C1 segment of cervical spinal cord (tissue), 14 donors: Measurements from ENCODE around the gene EHD4.
A peak's percentile ranks its signal among the peaks of the same experiment; 100 is the strongest.

ENCODE experiments used
- DNase-seq, 14 donors: peaks; one replicate each; lab custom pipeline; 2025; lab: John Stamatoyannopoulos, UW

The EHD4 gene

DNA sequence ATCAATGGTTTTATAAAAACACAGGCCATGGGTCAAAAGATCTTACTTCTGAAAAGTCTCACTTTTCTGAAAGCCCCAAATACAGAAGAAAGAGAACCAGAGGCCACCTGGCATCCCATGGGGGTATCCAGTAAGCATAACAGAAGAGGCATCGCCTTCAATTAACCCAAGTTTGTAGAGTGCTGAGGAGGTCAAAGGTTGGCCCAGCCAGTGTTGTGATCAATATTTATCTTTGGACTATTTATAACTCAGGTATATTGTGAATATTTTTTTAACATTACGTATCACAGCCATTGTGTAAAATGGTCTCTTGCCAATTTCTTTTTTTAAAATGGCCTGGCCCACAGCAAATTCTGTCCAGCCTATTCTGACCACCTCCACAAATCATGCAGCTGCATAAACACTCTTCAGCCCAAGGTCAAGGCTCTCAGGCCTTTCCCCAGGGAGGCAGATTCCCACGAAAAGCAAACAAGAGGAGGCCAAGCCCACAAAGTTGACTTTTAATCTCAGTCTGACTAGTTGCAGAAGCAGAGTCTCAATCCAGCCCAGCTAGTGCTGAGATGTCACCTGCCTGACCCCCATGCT, 52.3 kb downstream of the EHD4 start:
- DNase-seq, result no peak

DNA sequence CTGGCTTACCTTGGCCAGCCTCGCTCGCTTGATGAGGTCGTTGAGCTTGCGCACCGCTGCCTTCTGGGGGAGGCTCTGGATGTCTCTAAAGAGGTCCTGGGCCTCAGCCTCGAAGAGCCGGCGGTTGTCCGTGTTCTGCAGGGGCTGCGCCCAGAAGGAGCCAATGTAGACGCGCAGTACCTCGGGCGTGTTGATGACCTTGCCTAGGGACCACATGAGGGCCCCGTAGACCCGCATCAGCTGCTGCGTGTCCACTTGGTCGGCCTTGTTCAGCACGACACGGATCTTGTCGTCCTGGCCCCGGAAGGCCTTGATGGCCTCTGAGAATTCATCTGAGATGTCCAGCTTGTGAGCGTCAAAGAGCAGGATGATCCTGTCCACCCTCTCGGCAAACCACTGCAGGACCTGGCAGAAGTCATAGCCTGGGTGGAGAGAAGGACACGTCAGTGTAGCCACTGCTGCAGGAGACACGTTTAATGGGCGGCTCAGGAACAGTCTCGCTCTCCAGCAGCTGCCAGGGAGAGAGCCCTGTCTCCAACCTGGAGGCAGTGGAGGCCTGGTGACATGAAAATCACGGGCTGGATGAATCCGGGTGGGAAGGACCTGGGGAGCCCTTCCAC, 53.0 kb downstream of the EHD4 start:
- DNase-seq, result no peak

- DNase-seq, result no peak
Measured at GRCh38 chr15:41918506-41919126, 53.7 kb downstream of the EHD4 start.

- DNase-seq, result peak in 3 of 14 donors; percentile 10 to 30 (median 17)
Measured at GRCh38 chr15:41917767-41918430, 54.5 kb downstream of the EHD4 start.

GRCh38 chr15:41915255-41915994, 56.9 kb downstream of the EHD4 start:
- DNase-seq, result no peak

DNA sequence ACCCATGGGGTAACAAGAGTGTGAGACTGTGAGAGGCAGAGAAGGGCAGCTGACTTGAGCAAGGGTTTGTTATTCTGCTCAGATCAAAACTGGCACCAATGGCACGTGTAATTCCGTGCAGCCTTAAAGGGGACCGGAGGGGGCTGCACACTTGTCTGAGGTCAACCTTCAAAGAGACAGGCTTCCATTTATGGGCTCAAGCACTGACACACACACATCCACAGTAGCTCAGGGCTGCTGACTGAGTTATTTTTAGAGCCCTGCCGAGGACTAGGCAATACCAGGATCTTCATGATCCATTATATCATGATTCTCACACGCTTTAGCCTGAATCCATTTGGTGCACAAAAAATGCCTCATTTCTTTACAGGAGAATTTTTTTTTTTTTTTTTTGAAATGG, 57.9 kb downstream of the EHD4 start:
- DNase-seq, result no peak

GRCh38 chr15:41913256-41913655, 59.1 kb downstream of the EHD4 start:
- DNase-seq, result no peak

DNA sequence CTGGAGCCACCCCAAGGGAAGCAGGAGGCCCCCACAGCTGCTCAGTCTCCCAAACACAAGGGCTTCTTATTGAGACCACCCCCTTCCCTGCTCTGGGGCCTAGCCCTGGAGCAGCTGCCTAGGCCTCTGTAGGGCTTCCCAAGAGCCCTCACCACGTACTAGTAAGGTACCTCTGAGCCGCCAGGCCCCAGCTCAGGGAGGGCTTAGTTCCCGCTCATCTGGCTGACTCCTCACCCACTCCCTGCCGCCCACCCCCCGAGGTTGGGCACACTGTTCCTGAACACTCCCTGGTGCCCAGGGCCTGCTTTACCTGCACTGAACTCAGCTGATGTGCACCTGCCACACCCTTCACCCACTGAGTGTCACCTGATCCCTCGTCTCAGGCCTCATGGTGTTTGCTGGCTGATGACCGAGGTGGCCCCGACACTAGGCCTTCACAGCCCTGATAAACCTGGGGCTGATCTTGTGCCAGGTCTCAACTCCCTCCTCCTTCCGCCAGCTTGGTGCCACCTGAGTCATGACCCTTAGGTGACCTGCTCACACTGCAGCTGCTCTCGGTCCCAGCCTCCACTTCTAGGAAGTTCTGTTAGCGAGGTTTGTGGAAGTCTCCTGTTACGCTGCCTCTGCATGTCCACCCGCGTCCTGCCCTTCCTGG, 60.5 kb downstream of the EHD4 start:
- no peak for DNase-seq

GRCh38 chr15:41908736-41909461, 63.5 kb downstream of the EHD4 start:
- DNase-seq, result no peak

DNA sequence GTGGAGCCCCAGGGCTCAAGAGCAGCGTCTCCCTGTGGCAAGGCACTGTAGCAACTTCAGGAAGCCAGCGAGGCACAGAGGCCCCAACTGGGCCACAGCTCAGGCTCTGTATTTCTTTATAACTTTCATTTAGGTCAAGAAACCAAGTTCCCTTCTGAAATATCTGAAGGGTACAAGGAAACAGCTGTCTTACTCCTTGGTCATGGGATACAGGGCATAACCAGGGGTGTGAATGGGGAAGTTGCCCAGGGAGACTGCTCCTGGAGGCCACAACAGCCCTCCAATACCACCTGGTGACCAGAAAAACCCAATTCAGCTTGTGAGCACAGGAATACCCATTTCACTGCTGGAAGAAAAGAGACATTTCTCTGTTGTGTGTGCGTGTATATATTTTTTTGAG, 65.2 kb downstream of the EHD4 start:
- no peak for DNase-seq

DNA sequence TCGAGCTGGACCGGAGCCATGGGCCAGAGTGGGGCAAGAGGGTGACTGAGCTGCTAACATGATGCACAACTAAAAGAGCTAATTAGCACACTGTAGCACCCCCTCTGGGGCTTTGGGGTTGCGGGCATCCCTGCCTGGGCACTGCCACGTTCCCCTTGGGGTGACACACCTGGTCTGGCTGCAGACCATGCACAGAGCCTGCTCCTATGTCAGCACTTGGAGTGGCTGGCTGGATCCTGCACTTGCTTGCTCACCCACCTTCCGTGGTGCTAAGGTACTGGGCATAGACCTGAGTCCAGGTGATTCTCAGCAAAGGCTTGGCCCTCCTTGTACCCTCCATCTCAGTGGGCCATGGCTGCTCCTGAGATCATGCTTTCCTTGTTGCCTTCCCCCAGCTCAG, 65.7 kb downstream of the EHD4 start:
- no peak for DNase-seq

- no peak for DNase-seq
Measured at GRCh38 chr15:41905036-41905793, 67.1 kb downstream of the EHD4 start.

DNA sequence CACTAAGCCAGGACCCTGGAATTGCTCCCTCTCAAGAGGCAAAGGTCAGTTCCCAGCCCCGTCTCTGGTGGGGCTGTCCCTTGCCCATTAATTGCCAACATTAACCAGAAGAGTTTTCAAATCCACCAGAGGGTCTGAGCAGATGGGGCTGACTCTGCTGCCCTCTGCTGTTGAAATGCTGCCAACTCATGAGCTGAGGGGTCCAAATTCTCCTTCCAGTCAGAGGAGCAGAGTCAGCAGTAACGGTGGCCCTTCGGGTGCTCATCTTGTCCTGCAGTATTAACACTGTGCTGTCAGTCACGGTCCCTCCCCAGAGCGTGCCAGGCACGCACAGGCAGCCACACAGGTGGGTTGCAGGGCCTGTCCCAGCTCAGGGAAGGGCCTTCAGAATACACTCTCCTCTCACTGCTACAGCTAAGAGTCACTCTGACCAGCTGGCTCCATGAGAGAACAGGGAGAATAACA, 67.8 kb downstream of the EHD4 start:
- DNase-seq, result peak in 11 of 14 donors; percentile 11 to 84 (median 43)

GRCh38 chr15:41903782-41904181, 68.6 kb downstream of the EHD4 start:
- DNase-seq, result no peak

DNA sequence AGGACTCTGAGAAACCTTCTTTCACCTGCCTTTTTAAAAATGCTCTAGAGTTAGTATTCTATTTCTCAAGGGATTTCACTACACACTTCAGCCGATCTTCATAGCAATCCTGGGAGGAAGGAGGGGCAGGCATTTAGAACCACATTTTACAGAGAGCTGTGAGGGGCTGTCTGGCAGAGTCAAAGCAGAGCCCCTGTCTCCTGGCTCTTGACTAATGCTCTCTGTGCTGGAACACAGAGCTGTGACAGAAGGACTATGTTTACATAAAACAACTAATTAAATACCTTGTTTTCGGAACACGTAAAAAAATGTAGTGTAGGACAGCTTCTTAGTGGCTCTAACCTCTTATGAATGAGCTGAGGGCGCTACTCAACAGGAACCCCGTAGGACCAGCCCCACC, 70.9 kb downstream of the EHD4 start:
- DNase-seq, result no peak

DNA sequence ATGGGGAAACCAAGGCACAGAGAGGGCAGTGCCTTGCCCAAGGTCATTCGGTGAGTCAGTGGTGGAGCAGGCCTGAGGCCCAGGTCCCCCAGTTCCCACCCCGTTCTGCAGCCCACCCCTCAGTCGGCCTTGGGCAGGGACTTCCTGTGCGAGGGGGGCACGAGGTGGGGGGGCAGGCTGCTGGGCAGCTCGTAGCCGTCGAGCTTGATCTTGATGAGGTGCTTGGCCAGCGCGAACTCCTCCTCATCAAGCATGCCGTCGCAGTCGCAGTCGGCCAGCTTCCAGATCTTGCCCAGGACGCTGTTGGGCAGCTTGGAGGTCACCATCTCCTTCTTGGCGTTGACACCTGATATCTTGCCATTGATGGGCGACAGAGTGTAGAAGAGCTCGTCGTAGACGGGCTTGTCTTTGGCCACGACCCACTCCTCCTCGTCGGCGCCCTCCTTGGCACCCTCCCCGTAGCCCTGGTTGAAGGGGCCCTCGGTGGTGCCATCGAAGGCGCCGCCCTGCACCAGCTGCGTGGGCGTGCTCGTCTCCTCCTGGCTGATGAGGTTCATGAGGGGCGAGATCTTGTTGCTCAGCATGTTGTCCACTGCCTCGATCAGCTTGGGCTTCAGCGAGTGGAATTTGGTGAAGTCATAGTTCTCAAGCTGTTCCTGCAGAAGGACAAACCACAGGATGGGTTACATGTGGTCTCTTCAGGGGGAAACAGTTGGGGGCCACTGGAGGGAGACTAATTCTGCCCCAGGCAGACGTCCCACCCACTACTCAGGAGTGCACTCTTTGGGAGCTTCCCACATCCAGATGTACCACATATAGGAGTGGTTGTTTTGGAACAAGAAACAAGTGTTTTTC, 71.6 kb downstream of the EHD4 start:
- no peak for DNase-seq

DNA sequence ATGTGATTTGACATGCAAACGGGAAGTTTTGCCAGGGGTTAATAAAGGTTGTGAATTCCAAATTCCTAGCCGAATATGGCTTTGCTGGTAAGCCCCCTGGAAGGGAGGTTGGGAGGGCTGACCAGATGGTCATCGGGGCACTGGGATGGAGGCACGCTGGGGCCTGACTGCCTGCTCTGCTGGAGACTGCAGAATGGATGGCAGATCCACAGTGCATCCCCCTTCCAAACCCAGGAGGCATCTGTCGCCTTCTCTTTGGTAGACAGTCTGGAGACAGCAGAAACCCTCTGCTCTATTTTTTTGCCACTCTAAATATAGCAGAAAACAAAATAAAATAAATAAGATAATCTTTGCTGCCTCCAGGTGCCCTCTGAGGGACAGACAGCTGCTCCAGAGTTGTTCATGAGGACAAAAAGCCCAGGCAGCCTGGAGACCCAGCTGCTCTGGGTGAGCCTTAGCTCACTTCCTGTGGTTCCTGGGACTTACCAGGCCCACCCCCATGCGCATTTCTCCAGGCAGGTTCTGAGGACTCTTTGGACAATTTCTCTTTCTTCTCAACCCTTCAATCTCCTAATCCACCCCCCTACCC, 72.4 kb downstream of the EHD4 start:
- DNase-seq, result peak in 1 of 14 donors; percentile 94

DNA sequence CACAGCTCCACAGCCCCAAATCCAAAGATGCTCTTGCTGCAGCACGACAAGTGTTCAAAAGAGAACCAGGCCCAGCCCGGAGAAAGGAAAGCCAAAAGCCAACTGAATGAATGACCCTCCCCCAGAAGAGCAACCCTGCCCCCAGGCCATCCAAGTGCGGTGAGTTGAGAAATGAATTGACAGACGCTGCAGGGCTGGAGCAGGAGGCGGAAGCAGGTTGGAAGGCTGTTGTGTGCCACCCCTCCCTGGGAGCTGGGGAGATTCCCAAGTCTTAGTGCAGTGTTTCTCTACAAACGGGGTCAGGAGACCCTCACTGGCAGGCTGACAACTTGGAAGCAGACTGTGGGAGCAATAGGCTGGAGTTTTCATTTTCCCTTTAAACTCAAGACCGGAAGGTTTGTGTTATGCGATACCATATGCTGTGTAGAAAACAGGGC, 75.0 kb downstream of the EHD4 start:
- peak in 1 of 14 donors; percentile 40 for DNase-seq

GRCh38 chr15:41896566-41896965, 75.8 kb downstream of the EHD4 start:
- no peak for DNase-seq
